LNCaP clone FGC (cell line): ENCODE measurements around the gene PPP5C.
"Not testable (repeated sequence)": the region's sequence is repeated elsewhere in the genome, so short reads cannot be mapped to it uniquely, and the experiment has no call there.

Source experiments
- DNase-seq: peaks from one replicate; pipeline ENCODE4 v3.0.0-alpha.2; 2011; ENCODE audit warnings: low read depth
- H3K4me3 ChIP-seq: 2 replicates; pipeline ENCODE4 v1.5.1; 2011; ENCODE audit warnings: mild to moderate bottlenecking, low read depth, low read length, control low read depth
- CTCF ChIP-seq: IDR thresholded peaks from 2 replicates; pipeline ENCODE4 v1.5.1; 2012; ENCODE audit warnings: mild to moderate bottlenecking; ENCODE audit not compliant: control insufficient read depth, insufficient read depth; ENCODE audit errors: extremely low read depth

Gene PPP5C

DNA sequence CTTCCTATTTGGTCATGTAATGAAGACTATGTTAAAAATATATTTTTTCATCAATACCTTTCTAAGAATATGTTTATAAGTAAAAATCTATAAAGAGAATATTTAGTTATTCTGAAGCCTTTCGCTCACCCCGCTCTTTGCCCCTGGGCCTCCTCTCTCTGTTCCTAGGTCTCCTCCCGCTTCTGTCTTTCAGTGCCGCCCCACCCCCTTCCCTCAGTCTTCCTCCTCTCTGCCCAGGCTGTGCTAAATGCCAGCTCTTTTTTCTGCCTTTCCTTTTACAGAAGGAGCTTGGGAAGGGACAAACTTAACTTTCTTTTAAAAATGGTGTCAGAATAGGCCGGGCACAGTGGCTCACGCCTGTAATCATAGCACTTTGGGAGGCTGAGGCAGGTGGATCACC lies 27.3 kb upstream of the PPP5C start:
- DNase-seq, result no peak
- no peak for TF ChIP-seq CTCF
- no peak overlapping the region for H3K4me3 ChIP-seq

DNA sequence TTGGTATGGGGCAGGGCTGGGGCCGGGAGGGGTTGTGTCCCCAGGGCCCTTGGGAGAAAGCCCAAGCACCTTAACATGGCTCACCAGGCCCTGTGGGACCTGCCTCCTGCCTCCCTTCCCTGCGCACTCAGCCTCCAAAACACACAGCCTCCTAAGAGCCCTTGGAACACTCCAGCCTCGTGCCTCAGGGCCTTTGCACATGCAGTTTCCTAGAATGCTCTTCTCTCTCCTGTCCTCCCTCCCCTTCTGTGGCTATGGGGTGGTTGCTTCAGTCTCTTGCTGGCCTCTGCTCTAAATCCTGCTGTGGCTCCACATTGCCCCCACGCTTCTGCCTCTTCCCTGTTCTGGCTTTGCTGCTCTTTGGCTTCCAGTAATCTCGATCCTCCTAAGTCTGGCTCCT lies 26.3 kb upstream of the PPP5C start:
- H3K4me3 ChIP-seq, result no peak overlapping the region
- no peak for TF ChIP-seq CTCF
- DNase-seq, result no peak

DNA sequence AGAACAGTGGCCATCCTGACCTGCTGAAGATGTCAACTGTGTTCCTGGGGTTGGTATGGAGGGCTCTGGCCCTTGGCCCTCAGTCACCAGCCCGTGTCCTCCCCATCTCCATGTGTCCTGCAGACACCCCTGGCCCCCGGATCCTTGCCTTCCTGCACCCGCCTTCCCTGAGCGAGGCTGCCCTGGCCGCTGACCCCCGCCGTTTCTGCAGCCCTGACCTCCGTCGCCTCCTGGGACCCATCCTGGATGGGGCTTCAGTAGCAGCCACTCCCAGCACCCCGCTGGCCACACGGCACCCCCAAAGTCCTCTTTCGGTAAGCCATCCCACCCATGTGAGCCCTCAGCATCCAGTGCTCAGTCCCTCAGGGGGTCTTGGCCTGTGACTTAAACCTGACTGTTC lies 25.2 kb upstream of the PPP5C start:
- DNase-seq, result no peak
- no peak for TF ChIP-seq CTCF
- H3K4me3 ChIP-seq, result no peak overlapping the region

DNA sequence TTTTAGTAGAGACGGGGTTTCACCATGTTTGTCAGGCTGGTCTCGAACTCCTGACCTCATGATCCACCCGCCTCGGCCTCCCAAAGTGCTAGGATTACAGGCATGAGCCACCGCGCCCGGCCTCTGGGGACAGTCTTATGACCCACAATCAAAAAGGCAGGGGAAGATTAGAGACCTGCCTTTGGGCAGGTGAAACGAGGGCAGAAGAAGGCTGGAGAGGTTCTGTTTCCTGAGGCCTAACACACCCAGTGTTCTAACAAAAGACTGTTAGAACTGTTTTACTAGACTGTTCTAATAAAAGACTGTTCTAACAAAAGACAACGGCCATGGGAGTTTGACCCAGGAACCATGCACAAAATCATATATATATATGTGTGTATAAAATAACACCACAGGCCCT lies 23.7 kb upstream of the PPP5C start:
- not testable (repeated sequence) for H3K4me3 ChIP-seq, DNase-seq

DNA sequence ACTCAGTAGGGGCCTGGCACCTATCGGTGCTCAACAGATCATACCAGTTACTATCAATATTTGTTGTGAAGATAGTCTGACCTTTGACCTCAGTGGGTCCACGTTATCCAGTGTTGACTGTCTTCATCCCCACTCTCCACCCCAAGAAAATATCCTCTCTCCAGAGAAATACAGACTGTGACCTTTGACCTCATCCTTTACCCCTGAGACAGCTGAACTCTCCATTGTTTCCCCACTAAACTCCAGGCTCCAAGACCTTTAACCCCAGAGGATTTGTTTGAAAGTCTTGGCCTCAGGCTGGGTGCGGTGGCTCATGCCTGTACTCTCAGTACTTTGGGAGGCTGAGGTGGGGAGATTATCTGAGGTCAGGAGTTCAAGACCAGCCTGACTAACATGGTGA lies 22.6 kb upstream of the PPP5C start:
- H3K4me3 ChIP-seq, result no peak overlapping the region
- no peak for TF ChIP-seq CTCF
- DNase-seq, result no peak

GRCh38 chr19:46326608-46327007 lies 20.3 kb upstream of the PPP5C start:
- no peak overlapping the region for H3K4me3 ChIP-seq
- DNase-seq, result no peak
- no peak for TF ChIP-seq CTCF

GRCh38 chr19:46328079-46328478 lies 18.8 kb upstream of the PPP5C start:
- no peak overlapping the region for H3K4me3 ChIP-seq
- DNase-seq, result no peak
- no peak for TF ChIP-seq CTCF
